ENCODE data around the gene CDC25B. TPM values are rescaled to one million over a fixed set of nuclear protein-coding genes. Genes with fewer than 3 reads are reported as not detected.
A peak's percentile ranks its signal among the peaks of the same experiment; 100 is the strongest.

CDC25B gene
- total and polyA plus RNA-seq, 2 of the 13 experiments (the other 11 are each of a cell fraction or from before 2014, with no cell fraction given), result 14.5 to 19.4 TPM

DNA sequence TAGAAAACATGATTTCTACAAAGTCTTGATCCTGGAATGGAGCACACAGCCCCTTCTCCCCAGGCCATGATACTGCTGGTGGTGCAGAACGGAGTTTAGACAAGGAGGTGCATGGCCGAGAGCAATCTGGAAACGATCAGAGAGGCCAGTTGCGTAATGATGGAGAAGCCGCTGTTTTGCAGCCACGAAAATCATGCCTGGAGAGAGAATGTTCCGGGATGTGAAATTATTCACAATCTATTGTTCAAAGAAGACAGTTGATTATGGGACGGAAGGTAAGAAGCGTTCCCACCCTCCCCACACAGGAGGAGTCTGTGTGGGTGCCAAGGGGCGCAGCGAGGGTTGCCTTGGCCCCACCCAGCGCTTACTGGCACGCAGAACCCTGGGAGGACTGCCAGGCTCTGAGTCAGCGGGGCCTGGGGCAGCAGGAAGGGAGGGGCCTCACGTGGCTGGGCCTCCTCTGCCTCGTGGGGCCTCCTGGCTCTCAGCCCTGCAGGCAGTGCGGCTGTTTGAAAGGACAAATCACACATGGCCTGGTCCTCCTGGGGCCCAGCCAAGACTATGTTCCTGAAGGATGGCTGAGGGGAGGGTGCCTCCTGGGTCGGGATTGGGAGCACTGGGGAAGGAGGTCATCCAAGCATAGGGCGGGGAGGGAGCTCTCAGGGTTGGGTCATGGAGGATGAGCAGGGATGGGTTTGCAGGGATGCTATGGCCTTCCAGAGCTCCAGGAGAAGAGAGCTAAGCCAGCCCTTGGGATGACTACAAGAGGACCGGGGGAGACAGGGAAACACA is 15.6 kb downstream of the CDC25B start (continued):
- TF ChIP-seq, protein P1, sequence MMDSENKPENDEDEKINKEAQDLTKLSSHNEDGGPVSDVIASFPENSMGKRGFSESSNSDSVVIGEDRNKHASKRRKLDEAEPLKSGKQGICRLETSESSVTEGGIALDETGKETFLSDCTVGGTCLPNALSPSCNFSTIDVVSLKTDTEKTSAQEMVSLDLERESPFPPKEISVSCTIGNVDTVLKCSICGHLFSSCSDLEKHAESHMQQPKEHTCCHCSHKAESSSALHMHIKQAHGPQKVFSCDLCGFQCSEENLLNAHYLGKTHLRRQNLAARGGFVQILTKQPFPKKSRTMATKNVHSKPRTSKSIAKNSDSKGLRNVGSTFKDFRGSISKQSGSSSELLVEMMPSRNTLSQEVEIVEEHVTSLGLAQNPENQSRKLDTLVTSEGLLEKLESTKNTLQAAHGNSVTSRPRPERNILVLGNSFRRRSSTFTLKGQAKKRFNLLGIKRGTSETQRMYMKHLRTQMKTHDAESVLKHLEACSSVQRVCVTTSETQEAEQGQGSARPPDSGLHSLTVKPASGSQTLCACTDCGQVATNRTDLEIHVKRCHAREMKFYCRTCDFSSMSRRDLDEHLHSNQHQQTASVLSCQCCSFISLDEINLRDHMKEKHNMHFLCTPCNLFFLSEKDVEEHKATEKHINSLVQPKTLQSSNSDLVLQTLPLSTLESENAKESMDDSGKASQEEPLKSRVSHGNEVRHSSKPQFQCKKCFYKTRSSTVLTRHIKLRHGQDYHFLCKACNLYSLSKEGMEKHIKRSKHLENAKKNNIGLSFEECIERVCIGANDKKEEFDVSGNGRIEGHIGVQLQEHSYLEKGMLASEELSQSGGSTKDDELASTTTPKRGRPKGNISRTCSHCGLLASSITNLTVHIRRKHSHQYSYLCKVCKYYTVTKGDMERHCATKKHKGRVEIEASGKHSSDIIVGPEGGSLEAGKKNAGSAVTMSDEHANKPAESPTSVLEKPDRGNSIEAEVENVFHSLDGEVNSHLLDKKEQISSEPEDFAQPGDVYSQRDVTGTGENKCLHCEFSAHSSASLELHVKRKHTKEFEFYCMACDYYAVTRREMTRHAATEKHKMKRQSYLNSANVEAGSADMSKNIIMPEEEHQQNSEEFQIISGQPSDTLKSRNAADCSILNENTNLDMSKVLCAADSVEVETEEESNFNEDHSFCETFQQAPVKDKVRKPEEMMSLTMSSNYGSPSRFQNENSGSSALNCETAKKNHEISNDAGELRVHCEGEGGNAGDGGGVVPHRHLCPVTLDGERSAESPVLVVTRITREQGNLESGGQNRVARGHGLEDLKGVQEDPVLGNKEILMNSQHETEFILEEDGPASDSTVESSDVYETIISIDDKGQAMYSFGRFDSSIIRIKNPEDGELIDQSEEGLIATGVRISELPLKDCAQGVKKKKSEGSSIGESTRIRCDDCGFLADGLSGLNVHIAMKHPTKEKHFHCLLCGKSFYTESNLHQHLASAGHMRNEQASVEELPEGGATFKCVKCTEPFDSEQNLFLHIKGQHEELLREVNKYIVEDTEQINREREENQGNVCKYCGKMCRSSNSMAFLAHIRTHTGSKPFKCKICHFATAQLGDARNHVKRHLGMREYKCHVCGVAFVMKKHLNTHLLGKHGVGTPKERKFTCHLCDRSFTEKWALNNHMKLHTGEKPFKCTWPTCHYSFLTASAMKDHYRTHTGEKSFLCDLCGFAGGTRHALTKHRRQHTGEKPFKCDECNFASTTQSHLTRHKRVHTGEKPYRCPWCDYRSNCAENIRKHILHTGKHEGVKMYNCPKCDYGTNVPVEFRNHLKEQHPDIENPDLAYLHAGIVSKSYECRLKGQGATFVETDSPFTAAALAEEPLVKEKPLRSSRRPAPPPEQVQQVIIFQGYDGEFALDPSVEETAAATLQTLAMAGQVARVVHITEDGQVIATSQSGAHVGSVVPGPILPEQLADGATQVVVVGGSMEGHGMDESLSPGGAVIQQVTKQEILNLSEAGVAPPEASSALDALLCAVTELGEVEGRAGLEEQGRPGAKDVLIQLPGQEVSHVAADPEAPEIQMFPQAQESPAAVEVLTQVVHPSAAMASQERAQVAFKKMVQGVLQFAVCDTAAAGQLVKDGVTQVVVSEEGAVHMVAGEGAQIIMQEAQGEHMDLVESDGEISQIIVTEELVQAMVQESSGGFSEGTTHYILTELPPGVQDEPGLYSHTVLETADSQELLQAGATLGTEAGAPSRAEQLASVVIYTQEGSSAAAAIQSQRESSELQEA (CRISPR knock-in tag; IDR thresholded peaks at IDR 0.05; ENCODE audit: not compliant biosample characterization), result peak; percentile 85
- peak; percentile 93 for TF ChIP-seq YEATS2 (CRISPR knock-in tag; IDR thresholded peaks at IDR 0.05; ENCODE audit: borderline replicate concordance)
- TF ChIP-seq ZFP91 (CRISPR knock-in tag; IDR thresholded peaks at IDR 0.05; ENCODE audit: borderline replicate concordance), result peak; percentile 94
- TF ChIP-seq SOX13 (IDR thresholded peaks at IDR 0.05), result no peak; the same call in 1 of the 2 replicates
- peak in 1 of 2 experiments; percentile 85; a peak in 2 of 4 replicates for TF ChIP-seq SOX13 (CRISPR knock-in tag; conservative IDR thresholded peaks at IDR 0.05 in 1 of 2, IDR thresholded peaks at IDR 0.05 in 1 of 2)
- TF ChIP-seq BRD4 (CRISPR knock-in tag; IDR thresholded peaks at IDR 0.05), result peak; percentile 84; the same call in 1 of the 2 replicates
- TF ChIP-seq RFX5 (IDR thresholded peaks at IDR 0.05; ENCODE audit: low read depth, low read length), result no peak
- TF ChIP-seq ZNF496 (CRISPR knock-in tag; IDR thresholded peaks at IDR 0.05; ENCODE audit: insufficient replicate concordance), result no peak
- TF ChIP-seq FOXO1 (CRISPR knock-in tag; IDR thresholded peaks at IDR 0.05), result peak; percentile 66; the same call in 1 of the 2 replicates
- TF ChIP-seq KDM4B (CRISPR knock-in tag; IDR thresholded peaks at IDR 0.05), result peak; percentile 92; the same call in 1 of the 2 replicates
- peak; percentile 69 for TF ChIP-seq DPF2 (CRISPR knock-in tag; IDR thresholded peaks at IDR 0.05; ENCODE audit: borderline replicate concordance, low read depth)
- TF ChIP-seq, protein P2, sequence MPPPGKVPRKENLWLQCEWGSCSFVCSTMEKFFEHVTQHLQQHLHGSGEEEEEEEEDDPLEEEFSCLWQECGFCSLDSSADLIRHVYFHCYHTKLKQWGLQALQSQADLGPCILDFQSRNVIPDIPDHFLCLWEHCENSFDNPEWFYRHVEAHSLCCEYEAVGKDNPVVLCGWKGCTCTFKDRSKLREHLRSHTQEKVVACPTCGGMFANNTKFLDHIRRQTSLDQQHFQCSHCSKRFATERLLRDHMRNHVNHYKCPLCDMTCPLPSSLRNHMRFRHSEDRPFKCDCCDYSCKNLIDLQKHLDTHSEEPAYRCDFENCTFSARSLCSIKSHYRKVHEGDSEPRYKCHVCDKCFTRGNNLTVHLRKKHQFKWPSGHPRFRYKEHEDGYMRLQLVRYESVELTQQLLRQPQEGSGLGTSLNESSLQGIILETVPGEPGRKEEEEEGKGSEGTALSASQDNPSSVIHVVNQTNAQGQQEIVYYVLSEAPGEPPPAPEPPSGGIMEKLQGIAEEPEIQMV (CRISPR knock-in tag; IDR thresholded peaks at IDR 0.05; ENCODE audit: low read depth), result peak; percentile 77; the same call in 1 of the 2 replicates
- TF ChIP-seq, protein P3, sequence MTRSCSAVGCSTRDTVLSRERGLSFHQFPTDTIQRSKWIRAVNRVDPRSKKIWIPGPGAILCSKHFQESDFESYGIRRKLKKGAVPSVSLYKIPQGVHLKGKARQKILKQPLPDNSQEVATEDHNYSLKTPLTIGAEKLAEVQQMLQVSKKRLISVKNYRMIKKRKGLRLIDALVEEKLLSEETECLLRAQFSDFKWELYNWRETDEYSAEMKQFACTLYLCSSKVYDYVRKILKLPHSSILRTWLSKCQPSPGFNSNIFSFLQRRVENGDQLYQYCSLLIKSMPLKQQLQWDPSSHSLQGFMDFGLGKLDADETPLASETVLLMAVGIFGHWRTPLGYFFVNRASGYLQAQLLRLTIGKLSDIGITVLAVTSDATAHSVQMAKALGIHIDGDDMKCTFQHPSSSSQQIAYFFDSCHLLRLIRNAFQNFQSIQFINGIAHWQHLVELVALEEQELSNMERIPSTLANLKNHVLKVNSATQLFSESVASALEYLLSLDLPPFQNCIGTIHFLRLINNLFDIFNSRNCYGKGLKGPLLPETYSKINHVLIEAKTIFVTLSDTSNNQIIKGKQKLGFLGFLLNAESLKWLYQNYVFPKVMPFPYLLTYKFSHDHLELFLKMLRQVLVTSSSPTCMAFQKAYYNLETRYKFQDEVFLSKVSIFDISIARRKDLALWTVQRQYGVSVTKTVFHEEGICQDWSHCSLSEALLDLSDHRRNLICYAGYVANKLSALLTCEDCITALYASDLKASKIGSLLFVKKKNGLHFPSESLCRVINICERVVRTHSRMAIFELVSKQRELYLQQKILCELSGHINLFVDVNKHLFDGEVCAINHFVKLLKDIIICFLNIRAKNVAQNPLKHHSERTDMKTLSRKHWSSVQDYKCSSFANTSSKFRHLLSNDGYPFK (CRISPR knock-in tag; IDR thresholded peaks at IDR 0.05; ENCODE audit: borderline replicate concordance), result peak; percentile 75

Data from HepG2 (cell line).